Epithelial cell of proximal tubule (primary cell): ENCODE data around the gene NME5. TPM values are rescaled to one million over a fixed set of nuclear protein-coding genes. Genes with fewer than 3 reads are reported as not detected.

Source experiments
- DNase-seq: peaks from one replicate; pipeline ENCODE4 v3.0.0-alpha.2; 2011; ENCODE audit warnings: low read depth
- H3K4me3 ChIP-seq: 2 replicates; pipeline ENCODE4 v1.5.1; 2011; ENCODE audit warnings: low read depth, mild to moderate bottlenecking, low read length
- CTCF ChIP-seq: conservative IDR thresholded peaks from 2 replicates; pipeline ENCODE4 v1.5.1; 2012; ENCODE audit warnings: low read depth, mild to moderate bottlenecking, low read length
- total RNA-seq: library from RNA; depleted of rRNA; stranded (reverse); fragments of >200 nt; gene quantifications from 2 replicates; pipeline ENCODE4 v1.2.3, GENCODE V29; 2015

The NME5 gene
- total RNA-seq, 1 donor from 2014 or later: 3.1 TPM

GRCh38 chr5:138179277-138179857 is 40.1 kb upstream of the NME5 start:
- TF ChIP-seq CTCF: no peak
- DNase-seq: no peak
- peak overlapping the region; percentile 87 for H3K4me3 ChIP-seq

- no peak for TF ChIP-seq CTCF
- H3K4me3 ChIP-seq: peak within 1 kb of the TSS; percentile 87
- DNase-seq: peak; percentile 89
Observed at GRCh38 chr5:138178516-138179276, 39.5 kb upstream of the NME5 start, which contains the start of the genes BRD8 and KIF20A. TSS of gene BRD8 (minus strand) at chr5:138178630. CDS start at chr5:138178614, 16 bp downstream. TSS of gene KIF20A (plus strand) at chr5:138179112. CDS start at chr5:138179681, 569 bp downstream.

- TF ChIP-seq CTCF: no peak
- peak overlapping the region; percentile 87 for H3K4me3 ChIP-seq
- DNase-seq: no peak
Observed at GRCh38 chr5:138177941-138178515, 38.8 kb upstream of the NME5 start.

GRCh38 chr5:138170299-138170698 is 31.1 kb upstream of the NME5 start:
- no peak for TF ChIP-seq CTCF
- no peak for DNase-seq
- no peak overlapping the region for H3K4me3 ChIP-seq

- no peak overlapping the region for H3K4me3 ChIP-seq
- DNase-seq: no peak
- no peak for TF ChIP-seq CTCF
Observed at GRCh38 chr5:138169124-138169523, 29.9 kb upstream of the NME5 start.

GRCh38 chr5:138163721-138164120 is 24.5 kb upstream of the NME5 start:
- no peak for DNase-seq
- no peak for TF ChIP-seq CTCF
- H3K4me3 ChIP-seq: no peak overlapping the region
